Hepatocyte (in vitro differentiated cells): ENCODE measurements around the gene HK3. TPM values are rescaled to one million over a fixed set of nuclear protein-coding genes. Genes with fewer than 3 reads are reported as not detected.

Experiments used
- DNase-seq: peaks from one replicate; pipeline ENCODE4 v3.0.0-alpha.2; 2016; ENCODE audit warnings: low spot score
- H2AFZ ChIP-seq: fragments of 200-600 bp; sonication (generic); 2 replicates; pipeline ENCODE4 v1.6.0; 2016; ENCODE audit warnings: antibody characterized with exemption, mild to moderate bottlenecking
- H3K27ac ChIP-seq: fragments of 200-600 bp; sonication (generic); 2 replicates; pipeline ENCODE4 v1.5.1; 2016; ENCODE audit warnings: mild to moderate bottlenecking
- H3K27me3 ChIP-seq: fragments of 200-600 bp; sonication (generic); 2 replicates; pipeline ENCODE4 v1.6.1; 2016
- H3K36me3 ChIP-seq: fragments of 200-600 bp; sonication (generic); replicated peaks from 2 replicates; pipeline ENCODE4 v1.5.1; 2016; ENCODE audit warnings: low read depth; ENCODE audit not compliant: insufficient read depth
- H3K4me1 ChIP-seq: fragments of 200-600 bp; sonication (generic); 2 replicates; pipeline ENCODE4 v1.5.1; 2016; ENCODE audit warnings: mild to moderate bottlenecking, moderate library complexity; ENCODE audit not compliant: insufficient read depth
- H3K4me2 ChIP-seq: fragments of 200-600 bp; sonication (generic); 2 replicates; pipeline ENCODE4 v1.6.0; 2016
- H3K4me3 ChIP-seq: fragments of 200-600 bp; sonication (generic); 2 replicates; pipeline ENCODE4 v1.5.1; 2016; ENCODE audit warnings: mild to moderate bottlenecking
- H3K79me2 ChIP-seq: fragments of 200-600 bp; sonication (generic); 2 replicates; pipeline ENCODE4 v1.6.0; 2017; ENCODE audit warnings: mild to moderate bottlenecking
- H3K9me2 ChIP-seq: fragments of 200-600 bp; sonication (generic); replicated peaks from 2 replicates; pipeline ENCODE4 v1.6.0; 2017; ENCODE audit warnings: mild to moderate bottlenecking; ENCODE audit not compliant: insufficient read depth
- H3K9me3 ChIP-seq: fragments of 200-600 bp; sonication (generic); 2 replicates; pipeline ENCODE4 v1.5.1; 2016; ENCODE audit warnings: low read depth, mild to moderate bottlenecking
- H4K20me1 ChIP-seq: fragments of 200-600 bp; sonication (generic); 2 replicates; pipeline ENCODE4 v1.6.0; 2016; ENCODE audit warnings: mild to moderate bottlenecking; ENCODE audit not compliant: insufficient read depth, poor library complexity, severe bottlenecking
- EZH2 ChIP-seq: fragments of 200-600 bp; sonication (generic); IDR thresholded peaks from 2 replicates; pipeline ENCODE4 v1.6.1; 2016; ENCODE audit warnings: antibody characterized with exemption, mild to moderate bottlenecking, borderline replicate concordance
- EZH2phosphoT487 ChIP-seq: fragments of 200-600 bp; sonication (generic); IDR thresholded peaks from one replicate; pipeline ENCODE4 v1.6.1; 2018; ENCODE audit warnings: antibody characterized with exemption, mild to moderate bottlenecking, low read depth, moderate library complexity; ENCODE audit not compliant: unreplicated experiment, severe bottlenecking
- WGBS: methylation state at CpG from one replicate; pipeline ENCODE4 v1.1.6; 2016; ENCODE audit warnings: low lambda C conversion rate; ENCODE audit errors: missing lambda C conversion rate; 5-methylcytosine and 5-hydroxymethylcytosine counted together
- polyA plus RNA-seq: library from polyadenylated mRNA; unstranded; fragments of >200 nt; fragmentation: Nextera tagmentation; extraction: Ambion mirVana; gene quantifications from 2 replicates; pipeline ENCODE4 v1.2.1, GENCODE V29; 2016
- total RNA-seq: library from RNA; depleted of rRNA; stranded (reverse); fragments of >200 nt; gene quantifications from 2 replicates; pipeline ENCODE4 v1.2.3, GENCODE V29; 2014
- TF ChIP-seq, protein P1 (sequence below): fragments of 200-600 bp; sonication (generic); IDR thresholded peaks from 2 replicates; pipeline ENCODE4 v1.5.1; 2016; ENCODE audit warnings: antibody characterized with exemption, mild to moderate bottlenecking; ENCODE audit not compliant: poor library complexity

Gene HK3
- total and polyA plus RNA-seq, 2 experiments from 2014 or later: 0.73 TPM; not detected in 1

DNA sequence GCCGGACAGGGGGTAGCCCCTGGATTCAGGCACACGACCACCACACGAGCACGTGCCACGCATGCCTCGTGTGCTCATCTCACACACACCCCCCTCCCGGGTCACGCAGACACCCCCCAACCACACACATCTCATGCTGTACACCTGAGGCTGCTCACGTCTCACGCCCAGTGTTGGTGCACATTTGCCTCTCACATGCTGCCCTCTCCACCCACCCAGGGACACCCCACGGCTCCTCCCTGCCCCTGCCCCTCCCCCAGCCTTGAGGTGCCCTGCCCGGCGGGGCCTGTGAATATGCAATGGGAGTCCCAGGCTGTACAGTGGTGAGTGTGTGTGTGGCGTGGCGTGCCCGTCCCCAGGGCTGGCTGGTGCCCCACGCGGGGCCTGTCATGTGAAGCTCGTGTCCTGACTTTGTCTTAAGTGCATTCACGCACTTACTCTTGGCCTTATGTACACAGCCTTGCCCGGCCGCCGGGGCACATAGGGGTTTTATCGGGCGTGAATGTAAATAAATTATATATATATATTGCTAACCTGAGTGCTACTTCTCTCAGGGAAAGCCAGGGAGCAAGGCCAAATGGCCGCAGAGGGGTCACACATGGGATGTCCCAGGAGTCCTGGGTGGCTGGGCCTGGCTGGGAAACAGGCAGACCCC, 18.7 kb downstream of the HK3 start:
- no peaks in the 10 kb centered on the region for H3K4me1 ChIP-seq
- peaks cover 3% of the 10 kb centered on the region for H3K27me3 ChIP-seq
- no peak overlapping the region for H3K4me2 ChIP-seq
- WGBS: 92% methylated on average over 23 of the region's 26 CpGs
- no peak overlapping the region for H2AFZ ChIP-seq
- no peaks in the 10 kb centered on the region for H3K79me2 ChIP-seq
- no peak for DNase-seq
- H4K20me1 ChIP-seq: no peaks in the 10 kb centered on the region
- H3K36me3 ChIP-seq: no peaks in the 10 kb centered on the region
- no peaks in the 10 kb centered on the region for H3K9me3 ChIP-seq
- TF ChIP-seq EZH2phosphoT487: no peak
- TF ChIP-seq EZH2: no peak
- TF ChIP-seq, protein P1, sequence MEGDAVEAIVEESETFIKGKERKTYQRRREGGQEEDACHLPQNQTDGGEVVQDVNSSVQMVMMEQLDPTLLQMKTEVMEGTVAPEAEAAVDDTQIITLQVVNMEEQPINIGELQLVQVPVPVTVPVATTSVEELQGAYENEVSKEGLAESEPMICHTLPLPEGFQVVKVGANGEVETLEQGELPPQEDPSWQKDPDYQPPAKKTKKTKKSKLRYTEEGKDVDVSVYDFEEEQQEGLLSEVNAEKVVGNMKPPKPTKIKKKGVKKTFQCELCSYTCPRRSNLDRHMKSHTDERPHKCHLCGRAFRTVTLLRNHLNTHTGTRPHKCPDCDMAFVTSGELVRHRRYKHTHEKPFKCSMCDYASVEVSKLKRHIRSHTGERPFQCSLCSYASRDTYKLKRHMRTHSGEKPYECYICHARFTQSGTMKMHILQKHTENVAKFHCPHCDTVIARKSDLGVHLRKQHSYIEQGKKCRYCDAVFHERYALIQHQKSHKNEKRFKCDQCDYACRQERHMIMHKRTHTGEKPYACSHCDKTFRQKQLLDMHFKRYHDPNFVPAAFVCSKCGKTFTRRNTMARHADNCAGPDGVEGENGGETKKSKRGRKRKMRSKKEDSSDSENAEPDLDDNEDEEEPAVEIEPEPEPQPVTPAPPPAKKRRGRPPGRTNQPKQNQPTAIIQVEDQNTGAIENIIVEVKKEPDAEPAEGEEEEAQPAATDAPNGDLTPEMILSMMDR: no peak
- H3K9me2 ChIP-seq: no peaks in the 10 kb centered on the region
- no peak overlapping the region for H3K27ac ChIP-seq
- no peak overlapping the region for H3K4me3 ChIP-seq

DNA sequence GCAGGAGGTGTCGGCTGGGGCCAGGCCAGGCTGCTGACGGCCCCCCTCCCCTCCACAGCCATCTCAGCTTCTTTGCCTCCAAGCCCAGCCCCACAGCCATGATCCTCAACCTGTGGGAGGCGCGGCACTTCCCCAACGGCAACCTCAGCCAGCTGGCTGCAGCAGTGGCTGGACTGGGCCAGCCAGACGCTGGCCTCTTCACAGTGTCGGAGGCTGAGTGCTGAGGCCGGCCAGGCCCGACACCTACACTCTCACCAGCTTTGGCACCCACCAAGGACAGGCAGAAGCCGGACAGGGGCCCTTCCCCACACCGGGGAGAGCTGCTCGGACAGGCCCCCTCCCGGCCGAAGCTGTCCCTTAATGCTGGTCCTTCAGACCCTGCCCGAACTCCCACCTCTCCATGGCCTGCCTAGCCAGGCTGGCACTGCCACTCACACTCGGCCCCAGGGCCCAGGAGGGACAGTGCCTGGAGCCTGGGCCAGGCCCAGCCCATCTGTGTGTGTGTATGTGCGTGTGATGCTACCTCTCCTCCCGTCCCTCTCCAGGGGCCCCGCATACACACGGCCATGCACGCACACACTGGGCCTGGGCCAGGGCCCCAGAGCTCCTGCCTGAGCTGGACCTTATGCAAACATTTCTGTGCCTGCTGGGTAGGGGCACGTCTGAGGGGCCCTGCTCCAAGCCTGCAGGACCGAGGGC, 19.3 kb downstream of the HK3 start:
- TF ChIP-seq EZH2: no peak
- TF ChIP-seq, protein P1: no peak
- TF ChIP-seq EZH2phosphoT487: no peak
- Histone ChIP-seq H3K36me3 (no peaks in the 10 kb centered on the region), H3K4me1 (no peaks in the 10 kb centered on the region), H3K4me2 (no peak overlapping the region), H3K79me2 (no peaks in the 10 kb centered on the region), H3K27ac (no peak overlapping the region), H3K4me3 (no peak overlapping the region), H3K9me2 (no peaks in the 10 kb centered on the region), H3K27me3 (peaks cover 3% of the 10 kb centered on the region), H2AFZ (no peak overlapping the region), H4K20me1 (no peaks in the 10 kb centered on the region), H3K9me3 (no peaks in the 10 kb centered on the region)
- no peak for DNase-seq
- WGBS: 88% methylated on average over 21 of the region's 23 CpGs

DNA sequence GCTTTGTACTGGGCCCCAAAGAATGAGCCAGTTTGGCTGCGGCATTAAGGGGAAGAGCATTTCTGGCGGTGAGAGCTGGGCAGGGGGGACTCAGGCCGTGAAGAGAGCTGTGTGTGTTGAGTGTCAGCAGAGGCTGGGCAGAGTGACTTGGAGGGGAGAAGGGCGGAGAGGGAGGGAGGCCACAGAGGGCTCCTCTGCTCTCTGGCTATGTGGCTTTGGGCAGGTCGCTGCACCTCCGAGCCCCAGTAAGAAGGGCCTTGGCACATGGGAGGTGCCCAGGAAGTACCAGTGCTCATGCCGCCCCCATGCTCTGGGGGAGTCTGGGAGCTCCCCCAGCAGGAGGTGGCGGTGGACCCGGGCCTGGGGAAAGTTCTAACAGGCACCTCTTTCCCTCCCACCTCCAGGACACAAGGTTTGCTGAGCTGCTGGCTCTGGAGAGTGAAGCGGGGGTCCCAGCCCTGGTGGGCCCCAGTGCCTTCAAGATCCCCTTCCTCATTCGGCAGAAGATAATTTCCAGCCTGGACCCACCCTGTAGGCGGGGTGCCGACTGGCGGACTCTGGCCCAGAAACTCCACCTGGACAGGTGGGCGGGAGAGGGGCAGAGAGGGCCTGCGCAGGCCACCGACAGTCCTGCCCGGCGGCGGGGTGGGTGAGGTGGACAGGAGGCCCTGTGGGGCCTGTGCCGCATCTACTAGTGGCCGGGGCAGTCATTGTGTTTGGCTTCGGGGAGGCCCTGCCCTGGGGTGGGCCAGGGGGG, 20.1 kb downstream of the HK3 start:
- H3K4me1 ChIP-seq: no peaks in the 10 kb centered on the region
- TF ChIP-seq, protein P1: no peak
- TF ChIP-seq EZH2 (no peak), EZH2phosphoT487 (no peak)
- WGBS: 88% methylated on average over 17 of the region's 23 CpGs
- H3K27ac ChIP-seq: no peak overlapping the region
- H3K9me2 ChIP-seq: no peaks in the 10 kb centered on the region
- H3K36me3 ChIP-seq: no peaks in the 10 kb centered on the region
- H3K9me3 ChIP-seq: no peaks in the 10 kb centered on the region
- peaks cover 3% of the 10 kb centered on the region for H3K27me3 ChIP-seq
- no peak overlapping the region for H3K4me3 ChIP-seq
- no peak for DNase-seq
- no peak overlapping the region for H3K4me2 ChIP-seq
- H2AFZ ChIP-seq: no peak overlapping the region
- no peaks in the 10 kb centered on the region for H4K20me1 ChIP-seq
- no peaks in the 10 kb centered on the region for H3K79me2 ChIP-seq
